Forelimb muscle (tissue), 1 donor: ENCODE measurements around the gene AGPAT3. TPM values are rescaled to one million over a fixed set of nuclear protein-coding genes. Genes with fewer than 3 reads are reported as not detected.
"Not testable (repeated sequence)": the region's sequence is repeated elsewhere in the genome, so short reads cannot be mapped to it uniquely, and the experiment has no call there.

ENCODE experiments used
- DNase-seq: peaks from one replicate; pipeline ENCODE4 v3.0.0-alpha.2; 2013; ENCODE audit warnings: low read depth
- polyA plus RNA-seq: library from polyadenylated mRNA; unstranded; fragments of 120-200 nt; gene quantifications from one replicate; pipeline ENCODE4 v1.2.1, GENCODE V29; 2013; ENCODE audit not compliant: insufficient read length

Gene AGPAT3
- polyA plus RNA-seq, 1 donor, result 27.0 TPM

- no peak for DNase-seq
These were observed 18.0 kb downstream of the AGPAT3 start for GRCh38 chr21:43882952-43883545.

GRCh38 chr21:43884012-43884860 is 19.2 kb downstream of the AGPAT3 start:
- DNase-seq, result no peak

GRCh38 chr21:43884861-43885417 is 19.9 kb downstream of the AGPAT3 start:
- no peak for DNase-seq

GRCh38 chr21:43885721-43886120 is 20.7 kb downstream of the AGPAT3 start:
- DNase-seq, result no peak

- no peak for DNase-seq
These were observed 21.5 kb downstream of the AGPAT3 start for GRCh38 chr21:43886565-43886964.

- DNase-seq, result no peak
These were observed 24.0 kb downstream of the AGPAT3 start for GRCh38 chr21:43889069-43889468.

- DNase-seq, result no peak
These were observed 25.0 kb downstream of the AGPAT3 start for GRCh38 chr21:43890042-43890441.

GRCh38 chr21:43892334-43892733 is 27.3 kb downstream of the AGPAT3 start:
- DNase-seq, result no peak

GRCh38 chr21:43892984-43893535 is 28.0 kb downstream of the AGPAT3 start:
- no peak for DNase-seq

- DNase-seq, result no peak
These were observed 28.6 kb downstream of the AGPAT3 start for GRCh38 chr21:43893536-43894205.

GRCh38 chr21:43894206-43894577 is 29.2 kb downstream of the AGPAT3 start:
- no peak for DNase-seq

GRCh38 chr21:43895196-43895595 is 30.2 kb downstream of the AGPAT3 start:
- no peak for DNase-seq

- not testable (repeated sequence) for DNase-seq
These were observed 31.8 kb downstream of the AGPAT3 start for GRCh38 chr21:43896696-43897299.

- DNase-seq, result no peak
These were observed 34.5 kb downstream of the AGPAT3 start for GRCh38 chr21:43899307-43900077.

- DNase-seq, result no peak
These were observed 35.0 kb downstream of the AGPAT3 start for GRCh38 chr21:43900078-43900385.

- DNase-seq, result no peak
These were observed 35.7 kb downstream of the AGPAT3 start for GRCh38 chr21:43900690-43901089.

GRCh38 chr21:43902441-43902840 is 37.4 kb downstream of the AGPAT3 start:
- no peak for DNase-seq

GRCh38 chr21:43903451-43904091 is 38.5 kb downstream of the AGPAT3 start:
- no peak for DNase-seq

- no peak for DNase-seq
These were observed 39.3 kb downstream of the AGPAT3 start for GRCh38 chr21:43904331-43904781.

GRCh38 chr21:43905726-43906455 is 40.9 kb downstream of the AGPAT3 start:
- DNase-seq, result no peak
